ENCODE data around the gene AUTS2. TPM values are rescaled to one million over a fixed set of nuclear protein-coding genes. Genes with fewer than 3 reads are reported as not detected.

AUTS2 gene
- total RNA-seq, 1 experiment from 2014 or later = 7.4 TPM

DNA sequence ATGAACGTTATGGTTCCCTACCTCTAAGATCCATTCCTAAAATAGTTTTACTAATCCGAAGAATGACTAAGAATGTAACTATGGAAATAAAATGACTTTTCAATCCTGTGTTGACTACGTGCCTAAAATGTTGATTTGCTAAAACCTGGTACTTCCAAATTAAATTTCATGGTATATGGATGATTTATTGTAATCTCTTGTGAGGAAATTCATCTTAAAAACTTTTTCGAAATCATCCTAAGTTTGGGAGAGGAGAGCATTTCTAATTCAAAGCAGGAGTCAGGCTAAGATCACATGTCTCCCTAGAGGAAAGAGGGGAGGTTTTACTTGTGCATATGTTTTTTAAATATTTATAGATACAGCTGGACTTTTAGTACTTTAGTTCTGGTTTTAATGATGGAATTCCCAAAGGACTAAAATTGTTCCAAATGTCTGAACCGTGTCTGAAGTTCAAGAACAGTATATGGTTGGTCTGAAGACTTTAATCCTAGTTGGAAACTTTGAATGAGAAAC lies 483.9 kb downstream of the AUTS2 start:
- DNase-seq (ENCODE audit: extremely low read depth, low read depth) = no peak

DNA sequence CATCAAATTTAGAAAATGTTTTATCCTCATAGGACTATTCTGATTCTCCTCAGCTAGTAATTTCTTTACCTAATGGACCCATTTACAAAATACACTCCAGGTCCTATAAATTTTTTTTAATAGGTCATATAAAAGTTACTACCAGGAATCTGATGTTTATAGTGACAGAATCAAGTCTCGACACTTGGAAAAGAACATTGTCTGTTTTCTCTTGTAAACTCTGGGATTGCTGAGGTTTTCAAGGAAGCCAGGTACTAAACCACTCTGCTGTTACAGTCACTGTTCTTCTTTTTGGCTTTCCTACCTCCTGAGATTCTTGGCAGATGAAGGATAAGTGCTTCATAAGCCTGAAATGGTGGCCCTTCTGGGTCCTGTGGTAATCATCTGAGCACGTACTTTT lies 493.1 kb downstream of the AUTS2 start:
- no peak for DNase-seq (ENCODE audit: extremely low read depth, low read depth)

DNA sequence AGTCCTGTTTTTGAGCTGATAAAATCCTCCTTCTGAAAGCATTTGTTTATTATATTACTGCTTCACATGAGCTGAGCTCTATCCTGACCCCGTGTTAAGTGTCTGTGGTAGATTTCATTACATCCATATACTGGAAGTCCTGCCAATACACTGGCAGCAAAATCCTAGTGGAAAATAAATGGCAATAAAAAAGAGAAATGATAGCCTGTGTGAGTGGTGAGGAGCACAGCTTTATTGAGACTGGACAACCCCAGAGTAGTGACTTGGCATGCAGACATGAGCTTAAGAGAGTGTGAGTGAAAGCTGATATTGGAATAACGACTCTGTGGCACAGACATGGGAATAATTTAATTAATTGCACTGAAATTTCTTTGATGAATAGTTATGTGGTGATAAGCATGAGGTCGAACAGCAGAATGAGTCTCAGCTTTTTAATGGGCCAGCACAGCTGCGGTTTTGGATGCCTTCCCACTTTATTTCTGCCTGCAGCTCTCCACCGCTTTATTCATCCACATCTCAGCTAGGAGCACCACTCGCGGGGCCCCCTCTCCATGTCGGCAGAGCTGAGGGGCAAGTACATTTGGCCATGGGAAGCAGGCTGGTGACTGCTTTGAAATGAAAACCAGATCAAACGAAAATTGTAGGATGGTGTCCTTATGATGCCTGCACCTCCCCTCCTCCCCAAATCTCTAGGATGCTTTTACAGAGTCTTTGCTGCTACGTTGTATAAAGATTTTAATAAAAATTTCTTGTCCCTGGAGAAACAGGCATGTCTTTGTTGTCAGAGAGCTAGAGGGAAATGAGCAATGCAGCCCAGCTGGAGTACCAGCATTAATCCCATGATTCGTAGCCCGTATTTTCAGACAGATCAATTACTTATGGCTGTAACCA lies 494.3 kb downstream of the AUTS2 start:
- DNase-seq (ENCODE audit: extremely low read depth, low read depth) = no peak

DNA sequence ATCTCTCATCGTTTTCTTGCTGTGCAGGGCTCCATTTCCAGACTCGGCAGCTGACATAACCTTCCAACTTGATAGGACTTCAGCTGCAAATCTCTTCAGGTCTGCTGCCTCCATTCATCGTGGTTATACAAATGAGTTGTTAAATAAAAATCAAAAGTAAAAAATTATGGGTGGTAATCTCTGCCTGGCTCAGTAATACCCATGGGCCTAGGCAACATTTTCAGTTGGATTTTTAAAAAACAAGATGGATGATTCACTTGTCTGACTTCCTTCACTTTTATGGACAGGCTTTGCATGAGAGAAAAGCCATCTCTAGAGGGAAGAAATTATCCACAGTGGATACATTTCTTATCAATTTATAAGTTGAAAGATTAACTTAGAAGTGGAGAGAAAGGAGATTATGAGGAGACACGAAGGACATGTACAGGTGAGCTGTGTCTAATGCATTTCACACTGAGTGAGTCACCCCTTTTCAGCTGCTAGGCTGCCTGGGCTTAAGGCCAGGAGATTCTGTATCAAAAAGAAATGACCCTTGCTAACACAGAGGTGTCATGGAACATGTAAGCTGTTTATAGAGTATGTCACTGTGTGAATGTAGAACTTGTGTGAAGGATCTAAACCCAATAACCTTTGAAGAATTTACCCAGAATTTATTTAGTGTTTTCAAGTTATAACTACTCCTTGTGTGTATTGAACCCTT lies 495.1 kb downstream of the AUTS2 start:
- no peak for DNase-seq (ENCODE audit: extremely low read depth, low read depth)

DNA sequence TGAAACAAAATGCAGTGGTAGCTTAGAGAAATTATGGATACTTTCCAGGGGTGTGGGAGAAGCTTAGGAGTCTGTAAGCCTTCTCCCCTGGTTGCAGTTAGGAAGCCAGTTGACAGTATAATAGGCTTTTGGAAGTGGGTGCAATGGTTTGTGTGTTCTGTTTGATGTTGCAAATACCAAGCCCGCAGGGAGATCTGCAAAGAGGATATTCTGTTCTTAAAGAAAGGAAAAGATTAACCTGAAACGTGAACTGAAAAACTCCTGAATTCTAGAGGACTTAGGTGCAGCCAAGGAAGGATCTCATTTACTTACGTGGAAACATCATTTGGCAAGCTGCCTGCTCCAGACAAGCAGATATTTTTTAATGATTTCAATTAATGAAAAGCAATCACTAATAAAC lies 496.6 kb downstream of the AUTS2 start:
- no peak for DNase-seq (ENCODE audit: extremely low read depth, low read depth)

DNA sequence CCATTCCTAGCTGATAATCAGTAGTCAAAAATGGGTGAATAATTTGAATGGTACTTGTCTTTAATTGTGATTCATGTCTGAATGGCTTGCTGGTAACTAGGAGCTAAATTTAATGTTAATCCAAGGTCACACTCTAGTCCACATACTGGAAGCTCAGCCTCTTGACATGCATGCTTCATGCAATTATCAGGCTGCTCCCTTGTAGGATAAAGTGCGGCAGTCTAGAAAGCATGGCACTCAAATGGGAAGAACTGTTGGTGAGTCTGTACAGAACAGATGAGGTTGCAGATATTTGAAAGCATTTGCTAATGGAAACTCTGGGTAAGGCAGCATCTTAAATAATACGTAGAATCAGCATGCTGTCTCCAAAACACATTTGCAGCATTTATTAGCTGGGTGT lies 499.4 kb downstream of the AUTS2 start:
- DNase-seq (ENCODE audit: extremely low read depth, low read depth) = no peak

DNA sequence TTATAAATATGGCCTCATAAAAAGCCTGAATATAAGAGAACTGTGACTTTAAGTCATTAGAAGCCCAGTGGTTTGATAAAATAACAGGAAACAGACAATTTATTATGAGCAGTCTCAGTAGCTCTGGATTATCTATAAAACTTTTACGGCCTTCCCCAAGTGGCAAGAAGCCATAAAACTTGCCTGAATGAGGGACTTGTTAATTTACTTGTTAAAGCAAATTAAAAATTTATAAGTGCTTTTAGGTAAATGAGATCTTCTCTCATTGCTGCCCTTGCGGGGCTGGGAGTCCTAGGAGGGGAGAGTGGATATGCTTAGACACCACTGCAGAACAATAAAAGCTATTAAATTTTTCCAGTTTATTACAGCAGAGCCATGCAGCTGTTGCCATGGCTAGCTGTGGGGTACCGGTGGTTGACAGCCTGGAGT lies 499.9 kb downstream of the AUTS2 start:
- no peak for DNase-seq (ENCODE audit: extremely low read depth, low read depth)

DNA sequence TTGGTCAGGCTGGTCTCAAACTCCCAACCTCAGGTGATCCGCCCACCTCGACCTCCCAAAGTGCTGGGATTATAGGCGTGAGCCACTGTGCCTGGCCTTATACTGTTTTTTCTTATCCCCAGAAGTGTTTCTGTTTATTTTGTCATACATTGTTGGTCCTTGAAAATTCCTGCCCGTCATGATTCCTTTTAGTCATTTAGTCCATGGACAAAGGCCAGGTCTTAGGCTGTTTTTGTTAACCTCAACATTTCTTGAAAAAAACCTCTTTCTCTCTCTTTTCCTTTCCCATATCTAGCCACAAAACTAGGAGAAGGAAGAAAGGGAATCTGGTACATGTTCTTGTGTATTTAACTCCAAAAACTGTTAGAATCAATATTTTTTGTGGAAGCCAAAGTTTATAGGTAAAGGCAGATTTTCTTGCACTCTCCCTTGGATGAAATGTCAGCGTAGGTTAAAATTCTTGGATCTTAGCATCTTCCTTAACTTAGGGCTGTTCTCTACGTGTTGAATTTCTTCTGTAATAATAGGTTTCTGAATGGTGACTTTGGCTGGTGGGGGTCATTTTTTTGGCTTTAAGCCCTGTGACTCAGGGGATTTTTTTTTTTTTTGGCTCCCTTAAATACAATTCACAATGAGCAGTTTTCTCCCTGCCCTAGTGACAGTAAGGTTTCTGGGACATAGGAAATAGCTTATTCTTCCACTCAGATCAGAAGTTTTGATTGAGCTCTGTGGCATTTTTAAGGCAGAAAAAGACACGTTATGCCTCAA lies 500.8 kb downstream of the AUTS2 start:
- DNase-seq (ENCODE audit: extremely low read depth, low read depth) = no peak

DNA sequence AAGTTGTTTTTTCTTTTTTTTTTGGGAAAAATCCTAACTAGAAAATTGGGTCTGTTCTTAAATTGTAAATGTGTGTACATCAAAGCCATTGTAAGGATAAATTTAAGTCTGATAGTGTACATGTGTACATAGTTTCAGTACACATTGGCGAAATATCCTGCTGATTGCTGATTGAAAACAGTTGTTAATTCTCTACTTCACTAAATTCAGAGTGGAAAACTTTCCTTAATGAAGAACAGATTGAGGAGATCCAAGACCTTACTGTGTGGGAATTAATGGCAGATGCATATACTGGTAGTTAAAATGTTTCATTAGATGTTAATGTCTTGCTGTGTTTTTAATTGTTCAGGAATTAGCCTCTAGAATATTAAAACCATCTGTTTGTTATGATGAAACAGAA lies 506.0 kb downstream of the AUTS2 start:
- DNase-seq (ENCODE audit: extremely low read depth, low read depth) = no peak

DNA sequence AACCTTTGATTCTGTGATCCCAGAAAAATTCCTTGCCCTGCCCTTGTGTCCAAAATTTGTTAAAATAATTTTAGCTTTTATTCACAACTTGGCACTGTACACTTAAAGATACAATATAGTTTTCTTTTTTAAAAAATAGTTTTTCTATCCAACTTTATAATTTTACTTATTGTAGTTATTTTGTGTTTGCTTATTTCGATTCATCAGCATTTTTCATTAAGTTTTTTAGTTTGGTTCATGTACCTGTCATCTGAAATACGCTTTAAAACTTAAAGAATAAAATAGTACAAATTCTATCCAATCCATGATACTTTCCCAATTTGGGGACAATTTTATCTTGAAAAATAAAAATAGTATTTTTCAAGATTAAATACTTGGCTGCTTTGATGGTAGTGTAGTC lies 514.8 kb downstream of the AUTS2 start:
- DNase-seq (ENCODE audit: extremely low read depth, low read depth) = no peak

DNA sequence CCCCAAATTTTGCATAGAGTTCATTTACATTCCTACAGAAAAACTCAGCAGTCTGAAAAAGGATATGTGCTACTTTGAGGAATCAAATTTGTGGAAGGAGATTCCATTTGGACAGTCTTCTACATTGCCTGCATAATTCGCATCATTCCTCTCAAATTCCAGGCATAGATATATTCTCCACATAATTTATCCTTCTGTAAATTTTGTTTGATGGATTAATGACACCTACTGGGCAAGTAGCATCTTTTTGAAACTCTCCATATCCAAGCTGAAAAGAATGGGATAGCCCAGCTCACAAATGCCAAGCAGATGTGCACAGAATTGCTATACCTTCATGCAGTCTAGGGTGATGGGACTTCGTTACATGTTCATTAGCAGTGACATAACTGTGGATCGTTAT lies 515.3 kb downstream of the AUTS2 start:
- DNase-seq (ENCODE audit: extremely low read depth, low read depth) = no peak

DNA sequence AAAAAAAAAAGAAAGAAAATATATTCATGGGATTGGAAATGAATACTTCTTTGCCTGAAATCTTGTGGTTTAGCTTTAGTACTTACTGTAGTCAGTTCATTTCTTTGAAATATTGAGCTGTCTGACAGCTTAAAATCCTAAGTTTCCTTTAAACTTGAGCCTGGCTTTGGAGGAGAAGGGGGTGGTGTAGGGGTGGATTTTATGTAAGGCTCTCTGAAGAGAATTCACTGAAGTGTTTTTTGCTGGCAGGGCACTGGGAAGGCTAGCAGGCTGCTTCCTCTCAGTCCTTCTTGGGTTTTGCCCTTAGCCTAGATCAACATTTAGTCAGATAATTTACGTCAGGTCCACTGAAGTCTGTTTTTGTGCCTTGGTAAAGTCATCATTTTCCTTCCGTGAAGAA lies 516.5 kb downstream of the AUTS2 start:
- DNase-seq (ENCODE audit: extremely low read depth, low read depth) = no peak

DNA sequence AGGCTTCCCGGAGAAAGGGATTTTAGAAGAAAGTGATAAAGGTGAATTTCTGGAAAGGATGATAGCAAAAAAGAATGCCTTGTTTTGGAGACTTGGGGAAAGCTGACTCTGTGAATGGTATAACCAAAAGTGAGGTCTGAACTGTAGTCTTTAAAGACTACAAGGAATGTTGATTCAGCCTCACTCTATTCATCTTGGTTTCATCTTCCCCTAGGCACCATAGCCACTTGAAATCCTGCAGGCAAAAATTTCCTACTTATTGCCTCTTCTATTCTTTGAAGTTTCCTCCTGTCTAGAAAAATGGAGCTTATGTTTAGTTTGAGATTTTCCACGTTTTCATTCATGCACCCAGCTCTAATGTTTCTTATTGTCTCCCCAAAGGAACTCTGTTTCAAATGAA lies 518.0 kb downstream of the AUTS2 start:
- DNase-seq (ENCODE audit: extremely low read depth, low read depth) = no peak

DNA sequence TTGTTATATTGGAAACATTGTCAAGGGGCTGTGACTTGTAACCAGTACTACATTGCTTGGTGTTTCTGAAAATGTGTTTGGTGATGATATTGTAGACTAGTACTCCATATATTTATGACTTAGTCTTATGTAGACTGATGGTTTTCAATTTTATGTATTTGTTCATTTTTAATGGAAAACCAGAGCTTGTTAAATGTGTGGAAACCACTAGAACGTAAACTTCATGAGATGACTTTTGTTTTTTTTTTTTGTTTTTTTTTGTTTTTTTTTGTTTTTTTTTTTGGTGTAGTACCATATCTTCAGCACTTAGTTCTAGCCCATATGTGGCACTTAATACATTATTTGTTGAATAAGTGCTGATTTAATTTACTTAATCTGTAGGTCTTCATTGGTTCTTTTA lies 518.6 kb downstream of the AUTS2 start:
- DNase-seq (ENCODE audit: extremely low read depth, low read depth) = no peak

DNA sequence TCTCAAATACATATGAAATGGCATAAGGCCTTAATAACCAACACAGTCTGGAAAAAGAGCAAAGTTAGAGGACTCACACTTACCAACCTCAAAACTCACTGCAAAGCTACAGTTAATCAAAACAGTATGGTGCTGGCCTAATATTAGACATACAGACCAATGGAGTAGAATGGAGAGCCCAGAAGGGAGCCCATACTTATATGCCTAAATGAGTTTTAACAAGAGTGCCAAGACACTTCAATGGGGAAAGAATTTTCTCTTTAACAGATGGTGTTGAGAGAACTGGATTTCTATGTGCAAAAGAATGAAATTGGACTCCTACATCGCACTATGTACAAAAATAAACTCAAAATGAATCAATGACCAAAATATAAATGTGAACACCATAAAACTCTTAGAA lies 522.6 kb downstream of the AUTS2 start:
- DNase-seq (ENCODE audit: extremely low read depth, low read depth) = no peak

DNA sequence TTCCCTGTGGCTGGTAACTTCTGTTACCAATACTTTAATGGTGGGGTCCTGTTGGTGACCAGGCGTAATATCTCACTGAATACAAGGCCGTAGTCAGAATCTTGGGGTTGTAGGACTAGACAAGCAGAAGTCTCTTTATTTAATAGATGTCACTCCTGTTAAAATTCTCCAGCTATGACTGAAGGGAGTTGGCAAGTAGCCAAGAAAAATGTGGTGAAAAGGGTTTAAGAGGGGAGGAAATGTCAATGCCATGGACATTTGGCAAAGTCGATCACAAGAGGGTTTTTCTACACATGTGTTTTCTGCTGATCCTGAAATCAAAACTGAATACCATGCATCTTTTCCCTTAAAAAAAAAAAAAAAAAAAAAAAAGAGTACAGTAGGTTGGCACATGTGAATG lies 533.5 kb downstream of the AUTS2 start:
- DNase-seq (ENCODE audit: extremely low read depth, low read depth) = no peak

DNA sequence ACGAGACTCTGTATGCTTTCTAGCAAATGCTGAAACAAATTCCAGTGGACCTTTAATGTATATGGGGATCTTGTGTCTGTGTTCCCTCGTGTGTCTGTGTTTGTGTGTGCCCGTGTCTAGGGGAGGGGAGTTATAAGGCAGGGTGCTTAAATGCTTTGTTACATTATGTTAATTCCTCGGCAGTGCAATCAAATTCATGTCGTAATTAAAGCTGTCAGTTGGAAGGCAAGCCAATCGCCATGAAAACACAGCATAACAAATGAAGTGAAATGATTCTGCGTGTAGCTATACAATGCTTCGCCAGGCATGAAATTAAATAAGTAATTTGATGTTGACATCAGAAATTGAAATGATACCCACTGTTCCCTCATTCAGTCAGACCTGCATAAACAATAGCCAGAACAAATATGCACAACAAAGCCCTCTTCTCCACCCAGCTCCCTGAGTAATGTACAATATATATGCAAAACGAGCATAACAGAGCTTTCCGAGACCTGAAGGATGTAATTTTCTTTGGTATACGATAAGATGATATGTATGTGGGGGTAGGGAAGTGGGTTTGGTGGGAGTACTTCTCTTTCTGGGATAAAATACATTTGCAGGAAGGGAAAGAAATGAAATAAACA lies 534.1 kb downstream of the AUTS2 start:
- DNase-seq (ENCODE audit: extremely low read depth, low read depth) = no peak

DNA sequence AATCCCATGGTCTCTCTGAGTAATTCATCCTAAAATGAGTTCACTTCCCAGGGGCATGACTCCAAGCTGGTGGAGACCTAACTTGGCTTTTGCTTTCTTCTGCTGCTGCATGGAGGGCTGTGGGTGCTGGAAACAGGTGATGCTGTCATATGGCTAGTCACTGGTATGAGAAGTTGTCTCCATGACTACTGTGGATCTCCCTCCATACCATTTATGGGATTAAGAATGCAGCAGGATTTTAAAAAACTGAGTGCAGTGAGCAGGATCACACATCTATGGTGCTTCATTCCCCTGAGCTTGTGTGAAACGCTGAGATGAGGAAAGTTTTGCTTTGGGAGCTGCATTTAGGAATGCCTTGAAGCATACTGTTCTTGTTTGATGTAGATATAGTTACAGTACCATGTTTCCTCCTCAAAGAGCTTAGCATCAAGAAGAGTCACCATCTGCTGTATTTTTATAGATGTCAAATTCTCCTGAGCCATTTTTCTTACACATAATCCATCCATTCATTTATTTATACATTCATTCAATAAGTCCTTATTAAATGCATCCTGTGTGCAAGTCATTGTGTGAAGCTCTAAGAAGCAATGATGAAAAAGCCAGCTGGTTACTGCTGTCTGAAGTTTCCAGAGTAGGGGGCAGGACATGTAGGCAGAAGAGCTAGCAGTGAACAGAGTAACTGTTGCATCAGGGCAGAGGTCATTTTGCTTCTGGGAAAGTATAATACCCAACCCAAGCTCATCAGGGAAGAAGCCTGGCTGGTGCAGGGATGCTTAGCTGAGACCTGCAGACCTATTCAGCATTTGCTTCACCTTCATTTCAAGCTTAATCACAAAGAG lies 534.8 kb downstream of the AUTS2 start:
- DNase-seq (ENCODE audit: extremely low read depth, low read depth) = no peak

DNA sequence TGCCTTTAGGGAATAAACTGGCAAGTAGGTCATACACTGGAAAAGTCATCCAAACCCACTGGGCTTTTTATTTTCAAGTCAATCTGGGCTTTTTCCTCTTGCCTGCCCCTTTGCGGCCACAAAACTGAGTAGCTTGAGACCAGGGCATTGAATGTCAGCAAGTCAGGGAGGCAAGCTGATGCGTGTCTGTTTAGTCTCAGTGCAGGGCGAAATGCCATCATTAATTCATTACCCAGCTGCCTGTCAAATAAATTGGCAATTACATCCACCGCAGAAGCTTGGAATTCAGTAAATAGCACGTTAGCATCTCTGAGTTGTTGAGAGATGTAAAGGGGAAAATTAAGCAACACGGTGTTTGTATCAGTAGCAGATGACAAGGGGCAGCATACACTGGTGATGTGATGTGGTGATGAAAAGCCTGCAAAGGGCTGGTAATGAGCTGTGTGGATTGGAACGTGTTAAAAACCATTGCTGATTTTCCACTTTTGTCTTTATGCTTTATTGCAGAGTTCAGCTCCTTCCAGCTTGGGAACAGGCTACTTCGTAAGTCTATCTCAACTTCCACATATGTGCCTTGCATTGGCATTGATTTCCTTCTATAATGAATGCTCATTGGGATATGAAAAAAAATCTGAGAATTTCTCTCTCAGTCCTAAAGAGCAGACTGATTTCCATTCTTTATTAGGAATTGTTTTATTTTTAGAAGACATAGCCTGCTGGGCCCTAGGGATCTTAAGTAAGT lies 535.9 kb downstream of the AUTS2 start:
- no peak for DNase-seq (ENCODE audit: extremely low read depth, low read depth)

Data from NCI-H460 (cell line).